Small intestine (tissue), 7 donors: ENCODE data around the gene GPAT2. TPM values are rescaled to one million over a fixed set of nuclear protein-coding genes. Genes with fewer than 3 reads are reported as not detected.
"Not testable (repeated sequence)": the region's sequence is repeated elsewhere in the genome, so short reads cannot be mapped to it uniquely, and the experiment has no call there.

Experiments
- DNase-seq, 2 donors: peaks; one replicate each; pipeline versions ENCODE4 v3.0.0 to v3.0.0-alpha.2; 2013
- FAIRE-seq: peaks from 2 replicates; lab custom pipeline; 2012; peaks lifted over from hg19 to GRCh38; lab: Jason Lieb, UNC
- H3K27ac ChIP-seq, 3 donors: one replicate each; pipeline ENCODE4 v1.5.1; 2013; ENCODE audit warnings: low read length in 2 of 3, mild to moderate bottlenecking in 2 of 3, control low read depth in 1 of 3, inconsistent platforms in 1 of 3, low read depth in 1 of 3, moderate library complexity in 1 of 3
- H3K27me3 ChIP-seq, 3 donors: one replicate each; pipeline ENCODE4 v1.6.1; 2013; ENCODE audit warnings: low read length in 3 of 3, inconsistent platforms in 1 of 3; ENCODE audit not compliant: control insufficient read depth in 3 of 3, insufficient read depth in 3 of 3
- H3K36me3 ChIP-seq, 3 donors: one replicate each; pipeline ENCODE4 v1.6.1; 2013; ENCODE audit warnings: low read length in 3 of 3, inconsistent platforms in 1 of 3, low read depth in 1 of 3, mild to moderate bottlenecking in 1 of 3, moderate library complexity in 1 of 3; ENCODE audit not compliant: control insufficient read depth in 3 of 3, insufficient read depth in 2 of 3
- H3K4me1 ChIP-seq, 3 donors: one replicate each; pipeline ENCODE4 v1.6.1; 2013; ENCODE audit warnings: low read length in 2 of 3, inconsistent platforms in 1 of 3, low read depth in 1 of 3, mild to moderate bottlenecking in 1 of 3, moderate library complexity in 1 of 3; ENCODE audit not compliant: control insufficient read depth in 3 of 3, insufficient read depth in 2 of 3
- H3K4me3 ChIP-seq, 3 donors: one replicate each; pipeline ENCODE4 v1.5.1; 2013; ENCODE audit warnings: low read length in 3 of 3, control low read depth in 1 of 3, inconsistent platforms in 1 of 3, low read depth in 1 of 3, mild to moderate bottlenecking in 1 of 3, moderate library complexity in 1 of 3
- H3K9me3 ChIP-seq, 2 donors: one replicate each; pipeline ENCODE4 v1.6.1; 2013; ENCODE audit warnings: low read depth in 1 of 2, low read length in 1 of 2; ENCODE audit not compliant: control insufficient read depth in 2 of 2, insufficient read depth in 1 of 2
- WGBS, 3 donors: extraction: QIAGEN DNeasy Blood & Tissue Kit; methylation state at CpG; one replicate each; pipeline ENCODE4 v1.1.7; 2013; 5-methylcytosine and 5-hydroxymethylcytosine counted together
- polyA plus RNA-seq, 4 donors: library from polyadenylated mRNA; stranded (reverse) in 3 of 4; unstranded in 1 of 4; fragments of 200-250 nt in 3 of 4; fragments of 120-200 nt in 1 of 4; gene quantifications; one replicate each; pipeline versions ENCODE4 v1.2.1 to v1.2.3, GENCODE V29; 2013
- donor health status: healthy with polysubstance abuse.
- donor health status: control.
- donor health status: control.
- donor health status: Bipolar disorder and iron deficiency.
- donor health status: healthy.

The GPAT2 gene
- polyA plus RNA-seq, 4 donors: 0.22 to 6.5 (median 0.93) TPM; not detected in 1

- Histone ChIP-seq H3K27ac (no peak overlapping the region), H3K4me3 (no peak overlapping the region), H3K36me3 (no peaks in the 10 kb centered on the region), H3K4me1 (no peaks in the 10 kb centered on the region), H3K27me3 (no peaks in the 10 kb centered on the region), H3K9me3 (peaks cover 0 to 2% of the 10 kb centered on the region in 2 donors)
- FAIRE-seq: no peak
- 69 to 83% (median 82%) methylated on average over 6 to 7 of the region's 7 CpGs for WGBS, 3 donors
- no peak for DNase-seq
These were observed 38.6 kb upstream of the GPAT2 start for GRCh38 chr2:96073170-96073775.

- H3K27me3 ChIP-seq: no peaks in the 10 kb centered on the region
- H3K4me1 ChIP-seq: no peaks in the 10 kb centered on the region
- H3K4me3 ChIP-seq: no peak overlapping the region
- no peak overlapping the region for H3K27ac ChIP-seq
- H3K9me3 ChIP-seq: peaks cover 0 to 2% of the 10 kb centered on the region in 2 donors
- no peak for DNase-seq
- no peaks in the 10 kb centered on the region for H3K36me3 ChIP-seq
- FAIRE-seq: no peak
- 81 to 87% (median 87%) methylated on average over 11 of the region's 11 CpGs for WGBS, 3 donors
These were observed 38.0 kb upstream of the GPAT2 start for GRCh38 chr2:96072746-96073145.

DNA sequence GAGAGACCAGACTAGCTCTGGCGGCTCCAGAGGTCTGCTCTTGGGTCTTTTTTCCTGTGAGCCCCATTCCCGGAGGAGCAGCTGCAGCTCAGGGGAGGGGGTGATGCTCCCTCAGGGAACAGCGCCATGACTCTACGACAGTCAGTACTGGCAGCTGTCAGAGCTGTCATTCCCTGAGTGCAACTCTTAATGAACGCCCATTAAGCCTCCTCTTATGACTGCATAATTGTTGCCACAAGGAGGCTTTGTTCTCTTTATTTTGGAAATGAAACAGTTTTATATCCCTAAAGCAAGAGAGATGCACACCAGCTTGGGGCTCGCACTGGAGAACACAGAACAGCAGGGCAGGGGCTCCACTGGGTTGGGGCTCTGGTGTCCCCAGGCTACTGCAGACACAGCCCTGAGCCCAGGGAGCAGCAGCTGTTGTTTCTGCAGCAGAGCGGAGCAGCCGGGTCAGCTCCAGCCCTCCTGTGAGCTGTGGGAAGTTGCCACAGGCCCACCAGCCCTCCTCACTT is 37.3 kb upstream of the GPAT2 start:
- WGBS, 3 donors: 62 to 83% (median 77%) methylated on average over 6 to 8 of the region's 8 CpGs
- DNase-seq, H3K27me3 ChIP-seq, H3K9me3 ChIP-seq, H3K36me3 ChIP-seq, FAIRE-seq, H3K4me1 ChIP-seq, H3K4me3 ChIP-seq, H3K27ac ChIP-seq: not testable (repeated sequence)

GRCh38 chr2:96071087-96071976 is 36.6 kb upstream of the GPAT2 start:
- WGBS, 3 donors: 88 to 92% (median 90%) methylated on average over 15 to 16 of the region's 16 CpGs
- not testable (repeated sequence) for H3K36me3 ChIP-seq, H3K4me3 ChIP-seq, FAIRE-seq, H3K27ac ChIP-seq, H3K4me1 ChIP-seq, H3K9me3 ChIP-seq, H3K27me3 ChIP-seq, DNase-seq

GRCh38 chr2:96070351-96070750 is 35.6 kb upstream of the GPAT2 start:
- not testable (repeated sequence) for FAIRE-seq, H3K4me1 ChIP-seq, H3K9me3 ChIP-seq, H3K27ac ChIP-seq, H3K27me3 ChIP-seq, DNase-seq, H3K4me3 ChIP-seq, H3K36me3 ChIP-seq
- WGBS, 3 donors: 81 to 93% (median 90%) methylated on average over 5 of the region's 5 CpGs

GRCh38 chr2:96069878-96070277 is 35.2 kb upstream of the GPAT2 start:
- H3K9me3 ChIP-seq, DNase-seq, H3K27me3 ChIP-seq, H3K27ac ChIP-seq, H3K4me1 ChIP-seq, FAIRE-seq, H3K4me3 ChIP-seq, H3K36me3 ChIP-seq: not testable (repeated sequence)
- 54 to 72% (median 63%) methylated on average over 6 of the region's 8 CpGs for WGBS, 3 donors

GRCh38 chr2:96067902-96068581 is 33.3 kb upstream of the GPAT2 start:
- not testable (repeated sequence) for H3K9me3 ChIP-seq, H3K27me3 ChIP-seq, H3K4me3 ChIP-seq, H3K36me3 ChIP-seq, H3K4me1 ChIP-seq, FAIRE-seq, H3K27ac ChIP-seq
- 11 to 55% (median 34%) methylated on average over 9 of the region's 9 CpGs for WGBS, 3 donors
- peak; percentile 25 to 45 for DNase-seq

- H3K4me3 ChIP-seq, H3K27ac ChIP-seq, FAIRE-seq, H3K36me3 ChIP-seq, H3K9me3 ChIP-seq, H3K4me1 ChIP-seq, DNase-seq, H3K27me3 ChIP-seq: not testable (repeated sequence)
- 59 to 86% (median 79%) methylated on average over 2 of the region's 2 CpGs for WGBS, 3 donors
These were observed 32.5 kb upstream of the GPAT2 start for GRCh38 chr2:96067098-96067660.
